Tibial nerve (tissue), 4 donors: ENCODE results near the gene SSPN.

Experiments
- EP300 ChIP-seq, 2 donors: sonication (generic); formaldehyde crosslinking; IDR thresholded peaks; one replicate each; pipeline ENCODE4 v1.6.1; 2017; ENCODE audit warnings: antibody characterized with exemption in 2 of 2, mild to moderate bottlenecking in 1 of 2
- TF ChIP-seq, protein P1 (sequence below), 5 experiments: fragments of 200-600 bp in 3 of 5; fragments of 450-650 bp in 2 of 5; sonication (generic) in 3 of 5; IDR thresholded peaks; one replicate each; pipeline ENCODE4 v1.5.1; 2016 to 2019; ENCODE audit warnings: antibody characterized with exemption in 5 of 5, mild to moderate bottlenecking in 3 of 5, moderate library complexity in 2 of 5

DNA sequence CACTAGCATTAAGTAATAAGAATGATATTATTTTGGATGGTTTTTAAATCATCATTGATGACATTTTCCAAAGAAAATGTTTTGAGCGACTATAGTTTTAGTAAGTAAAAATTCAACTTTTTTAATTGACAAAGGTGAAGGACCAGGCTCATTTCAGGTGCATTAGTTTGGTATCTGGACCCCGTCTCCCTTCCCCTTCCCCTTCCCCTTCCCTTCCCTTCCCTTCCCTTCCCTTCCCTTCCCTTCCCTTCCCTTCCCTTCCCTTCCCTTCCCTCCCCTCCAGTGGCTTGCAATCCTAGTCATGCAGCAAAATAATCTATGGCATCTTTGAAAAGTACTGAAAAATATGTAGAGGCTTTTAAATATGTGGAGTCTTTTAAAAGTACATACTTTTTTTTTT is 13.0 kb upstream of the SSPN start:
- TF ChIP-seq, protein P1, sequence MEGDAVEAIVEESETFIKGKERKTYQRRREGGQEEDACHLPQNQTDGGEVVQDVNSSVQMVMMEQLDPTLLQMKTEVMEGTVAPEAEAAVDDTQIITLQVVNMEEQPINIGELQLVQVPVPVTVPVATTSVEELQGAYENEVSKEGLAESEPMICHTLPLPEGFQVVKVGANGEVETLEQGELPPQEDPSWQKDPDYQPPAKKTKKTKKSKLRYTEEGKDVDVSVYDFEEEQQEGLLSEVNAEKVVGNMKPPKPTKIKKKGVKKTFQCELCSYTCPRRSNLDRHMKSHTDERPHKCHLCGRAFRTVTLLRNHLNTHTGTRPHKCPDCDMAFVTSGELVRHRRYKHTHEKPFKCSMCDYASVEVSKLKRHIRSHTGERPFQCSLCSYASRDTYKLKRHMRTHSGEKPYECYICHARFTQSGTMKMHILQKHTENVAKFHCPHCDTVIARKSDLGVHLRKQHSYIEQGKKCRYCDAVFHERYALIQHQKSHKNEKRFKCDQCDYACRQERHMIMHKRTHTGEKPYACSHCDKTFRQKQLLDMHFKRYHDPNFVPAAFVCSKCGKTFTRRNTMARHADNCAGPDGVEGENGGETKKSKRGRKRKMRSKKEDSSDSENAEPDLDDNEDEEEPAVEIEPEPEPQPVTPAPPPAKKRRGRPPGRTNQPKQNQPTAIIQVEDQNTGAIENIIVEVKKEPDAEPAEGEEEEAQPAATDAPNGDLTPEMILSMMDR (IDR thresholded peaks at IDR 0.05), result no peak
- TF ChIP-seq EP300 (IDR thresholded peaks at IDR 0.05), result no peak
